Mesendoderm (in vitro differentiated cells): Measurements from ENCODE around the gene SLC12A8.
A peak's percentile ranks its signal among the peaks of the same experiment; 100 is the strongest.

ENCODE experiments used
- DNase-seq: peaks from one replicate; pipeline ENCODE4 v3.0.0; 2013
- H2AK5ac ChIP-seq: 2 replicates; pipeline ENCODE4 v1.6.1; 2013; ENCODE audit warnings: low read length, inconsistent platforms
- H2BK120ac ChIP-seq: 2 replicates; pipeline ENCODE4 v1.6.1; 2013; ENCODE audit warnings: low read depth, mild to moderate bottlenecking, low read length, moderate library complexity, mixed read lengths
- H2BK15ac ChIP-seq: replicated peaks from 2 replicates; pipeline ENCODE4 v1.6.1; 2013; ENCODE audit warnings: low read depth, mild to moderate bottlenecking, moderate library complexity
- H2BK5ac ChIP-seq: 2 replicates; pipeline ENCODE4 v1.6.1; 2013; ENCODE audit warnings: low read length, inconsistent platforms
- H3K18ac ChIP-seq: 2 replicates; pipeline ENCODE4 v1.6.1; 2013; ENCODE audit warnings: mild to moderate bottlenecking, low read length, mixed read lengths
- H3K23ac ChIP-seq: one replicate; pipeline ENCODE4 v1.6.1; 2013; ENCODE audit warnings: low read length
- H3K27ac ChIP-seq: 2 replicates; pipeline ENCODE4 v1.5.1; 2013; ENCODE audit warnings: low read depth, mild to moderate bottlenecking, inconsistent platforms, low read length, moderate library complexity
- H3K27me3 ChIP-seq: 2 replicates; pipeline ENCODE4 v1.6.1; 2013; ENCODE audit warnings: low read length, control low read depth, mild to moderate bottlenecking, inconsistent platforms; ENCODE audit not compliant: insufficient read depth, poor library complexity
- H3K36me3 ChIP-seq: 2 replicates; pipeline ENCODE4 v1.6.1; 2013; ENCODE audit warnings: low read length, inconsistent platforms; ENCODE audit not compliant: control insufficient read depth, insufficient read depth
- H3K4ac ChIP-seq: one replicate; pipeline ENCODE4 v1.6.1; 2013; ENCODE audit warnings: low read depth, mild to moderate bottlenecking, low read length, moderate library complexity
- H3K4me1 ChIP-seq: 2 replicates; pipeline ENCODE4 v1.6.1; 2013; ENCODE audit warnings: low read depth, low read length, inconsistent platforms; ENCODE audit not compliant: control insufficient read depth
- H3K4me2 ChIP-seq: 2 replicates; pipeline ENCODE4 v1.6.1; 2013; ENCODE audit warnings: low read length
- H3K4me3 ChIP-seq: 2 replicates; pipeline ENCODE4 v1.5.1; 2013; ENCODE audit warnings: mild to moderate bottlenecking, low read length
- H3K56ac ChIP-seq: one replicate; pipeline ENCODE4 v1.6.1; 2013; ENCODE audit warnings: low read length
- H3K79me1 ChIP-seq: 2 replicates; pipeline ENCODE4 v1.6.1; 2013; ENCODE audit warnings: low read length, inconsistent platforms
- H3K79me2 ChIP-seq: 2 replicates; pipeline ENCODE4 v1.6.1; 2013; ENCODE audit warnings: mild to moderate bottlenecking, low read length; ENCODE audit not compliant: control insufficient read depth, insufficient read depth
- H3K9ac ChIP-seq: 2 replicates; pipeline ENCODE4 v1.6.1; 2013; ENCODE audit warnings: low read length, inconsistent platforms
- H4K5ac ChIP-seq: one replicate; pipeline ENCODE4 v1.6.1; 2013; ENCODE audit warnings: low read length
- H4K8ac ChIP-seq: one replicate; pipeline ENCODE4 v1.6.1; 2013; ENCODE audit warnings: low read depth, mild to moderate bottlenecking, control low read depth, low read length, moderate library complexity
- WGBS: extraction: QIAGEN DNeasy Blood & Tissue Kit; methylation state at CpG from one replicate; pipeline ENCODE4 v1.1.7; 2013; ENCODE audit warnings: low lambda C conversion rate, missing lambda C conversion rate; ENCODE audit not compliant: insufficient coverage; ENCODE audit errors: extremely low coverage; 5-methylcytosine and 5-hydroxymethylcytosine counted together

SLC12A8 gene

GRCh38 chr3:125213946-125214542 lies 1.5 kb upstream of the SLC12A8 start:
- peak; percentile 78 for DNase-seq
- Histone ChIP-seq H3K79me1 (no peaks in the 10 kb centered on the region), H2AK5ac (no peak overlapping the region), H3K56ac (no peak overlapping the region), H3K4me3 (no peak overlapping the region), H2BK120ac (no peak overlapping the region), H3K27ac (no peak overlapping the region), H3K4me1 (peaks cover 6% of the 10 kb centered on the region), H4K5ac (no peak overlapping the region), H3K36me3 (no peaks in the 10 kb centered on the region), H2BK15ac (no peak overlapping the region), H3K4ac (no peak overlapping the region), H2BK5ac (no peak overlapping the region), H3K27me3 (no peaks in the 10 kb centered on the region), H3K4me2 (no peak overlapping the region), H3K79me2 (no peaks in the 10 kb centered on the region), H3K23ac (no peak overlapping the region), H3K9ac (no peak overlapping the region), H4K8ac (no peak overlapping the region), H3K18ac (no peak overlapping the region)
- WGBS: no CpG with 5 or more reads among the region's 7 CpGs

- H3K79me2 ChIP-seq: no peaks in the 10 kb centered on the region
- WGBS: no CpG with 5 or more reads among the region's 4 CpGs
These were observed 812 bp upstream of the SLC12A8 start for GRCh38 chr3:125213364-125213755.

GRCh38 chr3:125212091-125212508 lies 448 bp downstream of the SLC12A8 start:
- Histone ChIP-seq H3K56ac (peak overlapping the region; percentile 87), H3K23ac (peak overlapping the region; percentile 90), H4K8ac (peak overlapping the region; percentile 98), H3K4me3 (peak overlapping the region; percentile 62), H2BK5ac (peak overlapping the region; percentile 82), H3K36me3 (no peaks in the 10 kb centered on the region), H2BK120ac (no peak overlapping the region), H2BK15ac (no peak overlapping the region), H3K27ac (peak overlapping the region; percentile 22), H3K4ac (peak overlapping the region; percentile 27), H4K5ac (no peak overlapping the region), H3K4me2 (peak overlapping the region; percentile 79), H3K27me3 (no peaks in the 10 kb centered on the region), H3K9ac (peak overlapping the region; percentile 92), H3K4me1 (peaks cover 6% of the 10 kb centered on the region), H2AK5ac (no peak overlapping the region), H3K18ac (peak overlapping the region; percentile 82), H3K79me2 (no peaks in the 10 kb centered on the region), H3K79me1 (no peaks in the 10 kb centered on the region)
- DNase-seq: peak; percentile 76
- no CpG with 5 or more reads among the region's 28 CpGs for WGBS

More at GRCh38 chr3:125213364-125213755, 812 bp upstream of the SLC12A8 start:
- H2BK15ac ChIP-seq: peak overlapping the region; percentile 10
- H3K79me1 ChIP-seq: no peaks in the 10 kb centered on the region
- no peak overlapping the region for H3K23ac ChIP-seq
- H3K27me3 ChIP-seq: no peaks in the 10 kb centered on the region
- H3K4me3 ChIP-seq: no peak overlapping the region
- H2BK5ac ChIP-seq: no peak overlapping the region
- peak overlapping the region; percentile 92 for H3K9ac ChIP-seq
- H3K36me3 ChIP-seq: no peaks in the 10 kb centered on the region
- H2AK5ac ChIP-seq: no peak overlapping the region
- H3K4me1 ChIP-seq: peaks cover 6% of the 10 kb centered on the region
- no peak overlapping the region for H4K8ac ChIP-seq
- peak overlapping the region; percentile 87 for H3K56ac ChIP-seq
- H3K4ac ChIP-seq: no peak overlapping the region
- H4K5ac ChIP-seq: no peak overlapping the region
- DNase-seq: no peak
- H3K4me2 ChIP-seq: no peak overlapping the region
- no peak overlapping the region for H2BK120ac ChIP-seq
- H3K18ac ChIP-seq: peak overlapping the region; percentile 82
- H3K27ac ChIP-seq: no peak overlapping the region

- Histone ChIP-seq H3K27ac (no peak overlapping the region), H2BK5ac (no peak overlapping the region), H3K4me3 (peak overlapping the region; percentile 62), H4K8ac (no peak overlapping the region), H3K56ac (peak overlapping the region; percentile 87), H3K4me2 (peak overlapping the region; percentile 79), H3K18ac (peak overlapping the region; percentile 82), H3K79me2 (no peaks in the 10 kb centered on the region), H3K79me1 (no peaks in the 10 kb centered on the region), H3K9ac (peak overlapping the region; percentile 92), H2AK5ac (no peak overlapping the region), H3K27me3 (no peaks in the 10 kb centered on the region), H2BK15ac (no peak overlapping the region), H2BK120ac (no peak overlapping the region), H3K4ac (no peak overlapping the region), H4K5ac (no peak overlapping the region), H3K36me3 (no peaks in the 10 kb centered on the region), H3K23ac (no peak overlapping the region), H3K4me1 (peaks cover 6% of the 10 kb centered on the region)
- no peak for DNase-seq
- WGBS: no CpG with 5 or more reads among the region's 11 CpGs
These were observed 941 bp downstream of the SLC12A8 start for GRCh38 chr3:125211523-125212090.

GRCh38 chr3:125207949-125208568 lies 4.5 kb downstream of the SLC12A8 start:
- no peak for DNase-seq

More at GRCh38 chr3:125207949-125208568, 4.5 kb downstream of the SLC12A8 start:
- H3K27me3 ChIP-seq: no peaks in the 10 kb centered on the region
- no peak overlapping the region for H3K23ac ChIP-seq
- H3K4me3 ChIP-seq: no peak overlapping the region
- no peak overlapping the region for H2AK5ac ChIP-seq
- H3K9ac ChIP-seq: no peak overlapping the region
- no peak overlapping the region for H3K4ac ChIP-seq
- no peak overlapping the region for H2BK120ac ChIP-seq
- H3K79me2 ChIP-seq: no peaks in the 10 kb centered on the region
- H3K4me2 ChIP-seq: no peak overlapping the region
- H2BK5ac ChIP-seq: no peak overlapping the region
- H3K36me3 ChIP-seq: no peaks in the 10 kb centered on the region
- no peak overlapping the region for H2BK15ac ChIP-seq
- no peak overlapping the region for H3K56ac ChIP-seq
- WGBS: no CpG with 5 or more reads among the region's 1 CpG
- H3K4me1 ChIP-seq: no peaks in the 10 kb centered on the region
- no peak overlapping the region for H3K27ac ChIP-seq
- no peak overlapping the region for H4K8ac ChIP-seq
- no peaks in the 10 kb centered on the region for H3K79me1 ChIP-seq
- no peak overlapping the region for H4K5ac ChIP-seq
- no peak overlapping the region for H3K18ac ChIP-seq
